ENCODE data around the gene PSD4.

GRCh38 chr2:113185664-113186432, 12.1 kb downstream of the PSD4 start:
- TF ChIP-seq CTCF (conservative IDR thresholded peaks at IDR 0.05; ENCODE audit: low read depth, low read length) (no peak), EZH2 (IDR thresholded peaks at IDR 0.05; ENCODE audit: borderline replicate concordance, low read depth, low read length, poor library complexity, severe bottlenecking) (no peak)
